HepG2 (cell line): ENCODE measurements around the gene KRTAP5-6. TPM values are rescaled to one million over a fixed set of nuclear protein-coding genes. Genes with fewer than 3 reads are reported as not detected.
A peak's percentile ranks its signal among the peaks of the same experiment; 100 is the strongest.

Source experiments
- ARID3A ChIP-seq: IDR thresholded peaks from 2 replicates; pipeline ENCODE4 v1.6.1; 2012; ENCODE audit warnings: low read depth, low read length, improper control_type of control experiment
- BCL6 ChIP-seq: IDR thresholded peaks from 2 replicates; pipeline ENCODE4 v1.6.1; 2016; ENCODE audit warnings: missing genetic modification reagents, missing compliant biosample characterization
- BRCA1 ChIP-seq: sonication (generic); formaldehyde crosslinking; IDR thresholded peaks from 2 replicates; pipeline ENCODE4 v1.4.0; 2020; ENCODE audit warnings: missing genetic modification reagents
- CSRNP1 ChIP-seq: sonication (generic); formaldehyde crosslinking; IDR thresholded peaks from 2 replicates; pipeline ENCODE4 v1.8.1; 2023; ENCODE audit warnings: mild to moderate bottlenecking, missing genetic modification reagents
- ERF ChIP-seq: IDR thresholded peaks from 2 replicates; pipeline ENCODE4 v1.6.1; 2018; ENCODE audit warnings: missing biosample characterization, missing genetic modification reagents
- FOXM1 ChIP-seq: sonication (generic); formaldehyde crosslinking; IDR thresholded peaks from 2 replicates; pipeline ENCODE4 v1.5.0; 2020; ENCODE audit warnings: missing genetic modification reagents
- HDAC2 ChIP-seq: sonication (generic); formaldehyde crosslinking; IDR thresholded peaks from 2 replicates; pipeline ENCODE4 v1.4.0; 2020; ENCODE audit warnings: missing genetic modification reagents
- KDM1A ChIP-seq: IDR thresholded peaks from 2 replicates; pipeline ENCODE4 v1.6.1; 2016; ENCODE audit warnings: missing compliant biosample characterization
- KDM5A ChIP-seq: fragments of 200-600 bp; sonication (generic); IDR thresholded peaks from 2 replicates; pipeline ENCODE4 v1.7.0; 2018; ENCODE audit warnings: antibody characterized with exemption, mild to moderate bottlenecking, low read length, borderline replicate concordance
- NR1H2 ChIP-seq: sonication (generic); formaldehyde crosslinking; IDR thresholded peaks from 2 replicates; pipeline ENCODE4 v1.8.1; 2022; ENCODE audit warnings: low read depth, missing genetic modification reagents, borderline replicate concordance
- PAF1 ChIP-seq: IDR thresholded peaks from 2 replicates; pipeline ENCODE4 v1.6.1; 2016; ENCODE audit warnings: missing genetic modification reagents, missing compliant biosample characterization
- SRY ChIP-seq: sonication (generic); formaldehyde crosslinking; IDR thresholded peaks from 2 replicates; pipeline ENCODE4 v1.8.0; 2022; ENCODE audit warnings: mild to moderate bottlenecking, missing genetic modification reagents
- ZNF318 ChIP-seq: sonication (generic); formaldehyde crosslinking; IDR thresholded peaks from 2 replicates; pipeline ENCODE4 v1.4.0; 2020; ENCODE audit warnings: mild to moderate bottlenecking, missing genetic modification reagents
- ZNF598 ChIP-seq: sonication (generic); formaldehyde crosslinking; IDR thresholded peaks from 2 replicates; pipeline ENCODE4 v1.5.1; 2020; ENCODE audit warnings: mild to moderate bottlenecking, missing genetic modification reagents, borderline replicate concordance
- ZNF704 ChIP-seq: sonication (generic); formaldehyde crosslinking; IDR thresholded peaks from 2 replicates; pipeline ENCODE4 v1.8.1; 2023; ENCODE audit warnings: mild to moderate bottlenecking, inconsistent platforms, moderate library complexity, missing genetic modification reagents, borderline replicate concordance
- ZNF777 ChIP-seq: sonication (generic); formaldehyde crosslinking; IDR thresholded peaks from 2 replicates; pipeline ENCODE4 v1.4.0; 2020; ENCODE audit warnings: missing genetic modification reagents
- polyA plus RNA-seq, 8 experiments: library from polyadenylated mRNA; depleted of rRNA in 3 of 8; stranded (reverse) in 7 of 8; unstranded in 1 of 8; fragments of >200 nt; fragmentation: Illumina TruSeq in 4 of 8; extraction: Trizol in 4 of 8; gene quantifications; 2 replicates each; pipeline versions ENCODE4 v1.2.1 to v1.2.3, GENCODE V29; 2011 to 2016; ENCODE audit warnings: low read depth in 4 of 8, missing spikeins in 1 of 8, mixed read lengths in 1 of 8; ENCODE audit not compliant: insufficient read depth in 1 of 8
- total RNA-seq, 5 experiments: library from RNA; depleted of rRNA; stranded (reverse); fragments of >200 nt; fragmentation: Illumina TruSeq; extraction: Trizol; gene quantifications; 2 replicates each; pipeline ENCODE4 v1.2.3, GENCODE V29; 2016; ENCODE audit warnings: low read depth in 1 of 5

KRTAP5-6 gene
- total and polyA plus RNA-seq, 2 of the 13 experiments (the other 11 are each of a cell fraction or from before 2014, with no cell fraction given), result not detected

- no peak for TF ChIP-seq ZNF318 (CRISPR knock-in tag)
- TF ChIP-seq ERF (CRISPR knock-in tag), result peak; percentile 71; the same call in 1 of the 2 replicates
- no peak for TF ChIP-seq ARID3A
- no peak for TF ChIP-seq CSRNP1 (CRISPR knock-in tag)
- TF ChIP-seq ZNF704, result no peak
- TF ChIP-seq SRY (CRISPR knock-in tag), result no peak
- no peak for TF ChIP-seq KDM1A (CRISPR knock-in tag)
- TF ChIP-seq BCL6 (CRISPR knock-in tag), result peak; percentile 96
- TF ChIP-seq BRCA1 (CRISPR knock-in tag), result no peak
- no peak for TF ChIP-seq KDM5A
- no peak for TF ChIP-seq ZNF777
- TF ChIP-seq ZNF598, result no peak
- no peak for TF ChIP-seq PAF1 (CRISPR knock-in tag)
- peak; percentile 89 for TF ChIP-seq HDAC2 (CRISPR knock-in tag)
- TF ChIP-seq FOXM1 (CRISPR knock-in tag), result no peak
- no peak for TF ChIP-seq NR1H2 (CRISPR knock-in tag)
Observed at GRCh38 chr11:1654388-1655167, 42.4 kb upstream of the KRTAP5-6 start (continued).
